Epithelial cell of esophagus (primary cell): Measurements from ENCODE around the gene NEMP2.
"Not testable (repeated sequence)": the region's sequence is repeated elsewhere in the genome, so short reads cannot be mapped to it uniquely, and the experiment has no call there.

Source experiments
- DNase-seq: peaks from one replicate; pipeline ENCODE4 v3.0.0; 2010; ENCODE audit warnings: low read depth
- H3K4me3 ChIP-seq: 2 replicates; pipeline ENCODE4 v1.5.1; 2011; ENCODE audit warnings: mild to moderate bottlenecking, low read length, control low read depth
- TF ChIP-seq, protein P1 (sequence below): IDR thresholded peaks from 2 replicates; pipeline ENCODE4 v1.5.1; 2011; ENCODE audit warnings: low read depth, mild to moderate bottlenecking, low read length, control low read depth, inconsistent platforms; ENCODE audit not compliant: insufficient read depth; ENCODE audit errors: missing control alignments

The NEMP2 gene

DNA sequence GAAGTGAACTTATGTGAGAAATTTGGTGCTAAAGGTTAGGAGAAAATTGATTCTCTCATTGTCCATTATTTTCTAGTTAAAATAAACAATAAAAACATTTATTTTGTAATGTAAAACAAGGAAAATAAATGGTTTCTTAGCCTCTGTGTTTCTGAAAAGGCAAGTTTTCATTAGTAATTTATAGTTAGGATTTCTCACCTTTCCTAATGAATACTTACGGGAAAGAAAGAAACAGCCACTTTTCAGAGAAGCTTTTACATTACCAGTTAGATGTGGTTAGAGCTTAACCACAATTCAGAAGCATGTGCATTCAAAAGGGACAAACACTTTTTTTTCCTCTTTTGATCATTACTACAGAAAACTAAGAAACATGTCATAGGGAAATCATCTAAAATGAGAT lies 18.8 kb downstream of the NEMP2 start:
- no peak overlapping the region for H3K4me3 ChIP-seq
- DNase-seq, result no peak
- TF ChIP-seq, protein P1, sequence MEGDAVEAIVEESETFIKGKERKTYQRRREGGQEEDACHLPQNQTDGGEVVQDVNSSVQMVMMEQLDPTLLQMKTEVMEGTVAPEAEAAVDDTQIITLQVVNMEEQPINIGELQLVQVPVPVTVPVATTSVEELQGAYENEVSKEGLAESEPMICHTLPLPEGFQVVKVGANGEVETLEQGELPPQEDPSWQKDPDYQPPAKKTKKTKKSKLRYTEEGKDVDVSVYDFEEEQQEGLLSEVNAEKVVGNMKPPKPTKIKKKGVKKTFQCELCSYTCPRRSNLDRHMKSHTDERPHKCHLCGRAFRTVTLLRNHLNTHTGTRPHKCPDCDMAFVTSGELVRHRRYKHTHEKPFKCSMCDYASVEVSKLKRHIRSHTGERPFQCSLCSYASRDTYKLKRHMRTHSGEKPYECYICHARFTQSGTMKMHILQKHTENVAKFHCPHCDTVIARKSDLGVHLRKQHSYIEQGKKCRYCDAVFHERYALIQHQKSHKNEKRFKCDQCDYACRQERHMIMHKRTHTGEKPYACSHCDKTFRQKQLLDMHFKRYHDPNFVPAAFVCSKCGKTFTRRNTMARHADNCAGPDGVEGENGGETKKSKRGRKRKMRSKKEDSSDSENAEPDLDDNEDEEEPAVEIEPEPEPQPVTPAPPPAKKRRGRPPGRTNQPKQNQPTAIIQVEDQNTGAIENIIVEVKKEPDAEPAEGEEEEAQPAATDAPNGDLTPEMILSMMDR, result no peak

DNA sequence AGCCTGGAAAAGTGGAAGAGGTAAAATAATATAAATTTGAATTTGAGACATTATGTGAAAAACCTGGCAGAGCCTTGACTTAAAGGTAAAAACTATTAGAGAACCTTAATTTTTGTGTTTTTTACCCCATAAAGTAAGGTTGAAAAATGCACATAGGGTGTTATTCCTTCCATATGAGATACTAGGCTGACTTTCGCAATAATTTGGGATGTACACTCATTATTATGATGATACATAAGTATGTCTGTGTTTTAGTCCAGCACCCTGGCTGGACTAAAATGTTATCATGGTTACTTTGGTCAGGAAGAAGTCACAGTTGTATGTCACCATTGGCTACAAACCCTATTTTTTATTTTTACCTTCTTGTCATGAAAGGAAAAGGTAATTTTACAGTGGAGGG lies 19.8 kb downstream of the NEMP2 start:
- TF ChIP-seq, protein P1, result no peak
- no peak overlapping the region for H3K4me3 ChIP-seq
- DNase-seq, result peak; percentile 53

DNA sequence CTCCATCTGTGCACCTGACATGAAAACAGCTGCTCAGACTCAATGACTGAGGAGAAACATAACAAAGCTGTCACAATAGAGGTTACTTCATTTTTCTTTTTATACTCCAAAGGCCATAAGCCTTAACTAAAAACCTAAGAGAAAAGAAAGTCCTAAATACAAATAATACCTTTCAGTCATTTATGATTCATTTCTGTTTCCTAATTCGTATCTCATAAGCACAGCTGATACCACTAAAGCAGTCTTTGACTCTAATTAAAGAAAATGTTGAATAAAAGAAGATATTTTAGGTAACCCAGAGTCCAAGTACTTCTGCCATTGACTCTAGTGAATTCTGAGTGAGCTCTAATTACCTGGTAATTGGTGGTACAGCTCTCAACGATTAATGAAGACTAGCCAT lies 20.6 kb downstream of the NEMP2 start:
- H3K4me3 ChIP-seq, result no peak overlapping the region
- no peak for DNase-seq

DNA sequence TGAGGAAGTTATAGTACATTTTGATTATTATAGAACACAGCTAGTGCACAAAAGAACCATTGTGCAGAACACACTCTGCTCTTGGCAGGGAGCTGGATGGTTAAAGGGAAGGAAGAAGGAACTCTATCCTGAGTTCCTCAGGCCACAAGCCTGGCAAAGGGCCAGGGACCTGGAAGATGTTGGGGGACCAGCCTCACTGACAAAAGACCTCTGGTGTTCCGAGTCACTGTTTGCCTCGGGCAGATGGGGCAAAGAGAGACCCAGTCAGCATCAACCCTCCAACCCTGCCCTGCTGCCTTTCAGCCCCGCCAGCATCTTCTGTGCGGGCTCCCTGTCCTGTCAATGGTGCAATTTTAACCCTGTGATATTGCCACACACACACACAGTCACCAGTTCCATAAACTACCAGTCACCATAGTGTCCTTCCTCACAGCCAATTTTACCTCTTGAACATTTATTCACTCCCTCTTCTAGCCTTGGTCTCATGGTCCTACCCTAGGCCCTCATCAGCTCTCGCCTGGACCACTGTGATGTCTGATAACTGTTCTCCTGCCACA lies 21.9 kb downstream of the NEMP2 start:
- TF ChIP-seq, protein P1, result no peak
- no peak for DNase-seq
- no peak overlapping the region for H3K4me3 ChIP-seq

More for the DNA sequence above, 20.6 kb downstream of the NEMP2 start:
- TF ChIP-seq, protein P1, result no peak

DNA sequence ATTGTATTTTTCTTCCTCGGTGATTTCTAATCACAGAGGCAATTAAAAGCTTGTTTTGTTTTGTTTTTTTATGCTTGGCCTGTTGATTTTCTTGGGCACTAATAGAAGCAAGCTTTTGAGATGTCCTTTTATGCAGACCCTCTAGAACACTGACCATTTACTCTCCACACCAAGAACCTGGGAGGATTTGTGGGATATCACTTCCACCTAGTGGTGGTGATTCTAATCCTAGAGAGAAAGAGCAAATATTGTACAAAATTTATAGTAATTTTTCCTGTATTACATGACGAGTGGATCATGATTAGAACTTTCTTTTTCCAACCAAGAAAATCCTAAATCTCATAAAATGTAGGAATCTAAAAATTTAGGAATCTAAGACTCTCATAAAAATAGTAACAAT lies 23.4 kb downstream of the NEMP2 start:
- DNase-seq, result peak; percentile 26
- TF ChIP-seq, protein P1, result peak; percentile 50
- H3K4me3 ChIP-seq, result no peak overlapping the region

DNA sequence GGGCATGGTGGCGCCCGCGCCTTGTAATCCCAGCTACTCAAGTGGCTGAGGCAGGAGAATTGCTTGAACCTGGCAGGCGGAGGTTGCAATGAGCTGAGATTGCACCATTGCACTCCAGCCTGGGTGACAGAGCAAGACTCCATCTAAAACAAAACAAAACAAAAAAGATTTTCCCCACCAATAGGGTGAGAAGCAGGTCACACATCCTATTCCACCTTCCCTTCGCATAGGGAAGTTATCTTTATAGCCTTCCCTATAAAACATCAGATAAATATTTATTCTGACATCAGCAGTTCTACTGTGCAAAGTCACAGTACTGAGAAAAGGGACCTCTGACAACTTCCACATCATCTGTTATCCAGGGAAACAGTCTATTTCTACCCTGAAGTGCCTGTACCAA lies 24.6 kb downstream of the NEMP2 start:
- DNase-seq, H3K4me3 ChIP-seq: not testable (repeated sequence)

DNA sequence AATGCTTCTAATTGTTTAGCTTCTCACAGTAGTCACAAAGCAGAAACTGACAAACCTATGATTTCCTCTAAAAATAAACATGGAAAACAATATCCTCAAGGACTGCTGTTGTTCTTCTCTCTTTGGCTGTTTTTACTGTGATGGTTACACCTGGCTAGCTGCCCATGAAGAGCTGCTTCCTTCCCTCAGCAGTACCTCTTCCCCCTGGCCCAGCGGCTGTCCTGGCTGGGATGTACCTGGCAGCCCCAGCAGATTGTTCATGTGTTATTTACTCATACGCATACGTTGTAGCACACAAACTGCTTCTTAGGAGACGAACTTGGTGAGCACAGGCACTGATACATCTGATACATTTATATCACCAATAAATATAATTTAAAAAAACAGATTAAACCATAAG lies 27.4 kb downstream of the NEMP2 start:
- H3K4me3 ChIP-seq, result no peak overlapping the region
- no peak for DNase-seq
- TF ChIP-seq, protein P1, result no peak

DNA sequence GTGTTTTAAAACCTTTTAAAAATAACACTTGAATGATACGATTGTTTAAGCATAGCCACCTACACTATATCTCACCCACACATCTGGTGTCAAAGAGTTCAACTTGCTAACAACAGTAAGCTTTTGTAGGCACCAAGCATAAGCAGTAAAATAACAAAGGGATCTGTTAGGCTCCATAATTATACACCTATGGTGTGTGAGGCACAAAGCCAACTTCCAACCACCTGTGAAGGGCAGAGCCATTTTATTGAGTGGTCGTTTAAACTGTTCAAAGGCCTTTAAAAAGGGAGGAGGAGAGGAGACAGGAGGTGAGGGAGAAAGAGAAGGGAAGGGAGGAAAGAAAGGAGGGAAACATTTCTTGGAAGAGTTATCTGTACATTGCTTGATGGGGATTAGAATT lies 27.9 kb downstream of the NEMP2 start:
- no peak for DNase-seq
- TF ChIP-seq, protein P1, result no peak

More for the DNA sequence above, 27.9 kb downstream of the NEMP2 start:
- H3K4me3 ChIP-seq, result no peak overlapping the region
